ENCODE data around the gene TCHHL1. TPM values are rescaled to one million over a fixed set of nuclear protein-coding genes. Genes with fewer than 3 reads are reported as not detected.

TCHHL1 gene
- total and polyA plus RNA-seq, 9 of the 15 experiments (the other 6 are each of a cell fraction or from before 2014, with no cell fraction given): not detected

GRCh38 chr1:152048416-152049009, 40.4 kb downstream of the TCHHL1 start (continued):
- TF ChIP-seq ZBED1 (IDR thresholded peaks at IDR 0.05) (no peak), HOXB6 (CRISPR knock-in tag; IDR thresholded peaks at IDR 0.05; ENCODE audit: borderline replicate concordance) (no peak), GABPA (tag; conservative IDR thresholded peaks at IDR 0.05; ENCODE audit: low read depth) (peak; percentile 61; the same call in 1 of the 2 replicates), ESRRB (CRISPR knock-in tag; IDR thresholded peaks at IDR 0.05; ENCODE audit: borderline replicate concordance) (no peak), DMBX1 (CRISPR knock-in tag; IDR thresholded peaks at IDR 0.05; ENCODE audit: borderline replicate concordance) (peak; percentile 28; the same call in 1 of the 2 replicates), THAP7 (CRISPR knock-in tag; IDR thresholded peaks at IDR 0.05) (no peak), MEF2D (tag; conservative IDR thresholded peaks at IDR 0.05; ENCODE audit: low read depth) (no peak), JUNB (CRISPR knock-in tag; conservative IDR thresholded peaks at IDR 0.05) (no peak), ZNF212 (CRISPR knock-in tag; IDR thresholded peaks at IDR 0.05) (no peak), ZNF347 (CRISPR knock-in tag; IDR thresholded peaks at IDR 0.05; ENCODE audit: low read depth) (no peak), MECOM (CRISPR knock-in tag; IDR thresholded peaks at IDR 0.05) (0 out of 2 replicates have a peak, but pooled peaks have one; percentile 15), ZSCAN32 (CRISPR knock-in tag; IDR thresholded peaks at IDR 0.05) (no peak), E2F6 (IDR thresholded peaks at IDR 0.05; ENCODE audit: borderline replicate concordance in 1 of 2, extremely low read depth in 1 of 2, insufficient read depth in 1 of 2, insufficient read length in 1 of 2, low read depth in 1 of 2, low read length in 1 of 2, poor library complexity in 1 of 2, severe bottlenecking in 1 of 2) (no peak), ZNF740 (CRISPR knock-in tag; IDR thresholded peaks at IDR 0.05) (no peak), ZNF740 (tag; IDR thresholded peaks at IDR 0.05) (no peak), HES1 (IDR thresholded peaks at IDR 0.05; ENCODE audit: low read depth) (0 out of 2 replicates have a peak, but pooled peaks have one; percentile 2), BHLHE40 (IDR thresholded peaks at IDR 0.05; ENCODE audit: low read length) (no peak), ARNT (IDR thresholded peaks at IDR 0.05) (no peak), ARID1B (IDR thresholded peaks at IDR 0.05) (0 out of 2 replicates have a peak, but pooled peaks have one; percentile 28)
